Measurements from ENCODE around the gene ENG.

ENG gene

DNA sequence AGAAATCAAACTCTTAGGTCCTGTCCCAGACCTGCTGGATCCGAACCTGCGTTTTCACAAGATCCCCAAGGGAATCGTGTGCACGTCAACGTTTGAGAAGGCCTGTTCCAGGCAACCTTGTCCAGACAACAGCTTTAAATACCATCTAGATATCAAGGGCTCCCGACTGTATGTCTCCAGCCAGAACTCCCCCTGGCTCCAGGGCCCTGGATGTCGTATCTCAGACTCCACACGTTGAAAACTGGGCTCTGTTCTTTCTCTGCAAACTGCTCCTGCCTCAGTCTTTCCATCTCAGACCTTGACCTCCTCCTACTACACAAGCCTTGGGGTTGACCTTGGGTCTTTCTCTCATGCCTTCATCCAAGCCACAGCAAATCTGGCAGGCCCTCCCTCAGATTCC is 5.8 kb upstream of the ENG start:
- H3K4me1 ChIP-seq (ENCODE audit: insufficient read depth, poor library complexity, severe bottlenecking) = no peaks in the 10 kb centered on the region
- no peak for ATAC-seq (ENCODE audit: low read depth)
- no peak for DNase-seq (ENCODE audit: low spot score)

GRCh38 chr9:127858041-127858512 is 3.6 kb upstream of the ENG start:
- Histone ChIP-seq H3K4me1 (ENCODE audit: insufficient read depth, poor library complexity, severe bottlenecking) (no peaks in the 10 kb centered on the region), H3K27me3 (ENCODE audit: insufficient read depth, poor library complexity, severe bottlenecking) (no peaks in the 10 kb centered on the region), H3K9me3 (ENCODE audit: severe bottlenecking) (no peaks in the 10 kb centered on the region), H3K36me3 (ENCODE audit: low read depth) (no peaks in the 10 kb centered on the region), H3K27ac (ENCODE audit: poor library complexity, severe bottlenecking) (no peak overlapping the region), H3K4me3 (ENCODE audit: severe bottlenecking) (no peak overlapping the region)
- no peak for TF ChIP-seq CTCF (IDR thresholded peaks at IDR 0.05; ENCODE audit: poor library complexity, severe bottlenecking)
- ATAC-seq (ENCODE audit: low read depth) (no peak), DNase-seq (ENCODE audit: low spot score) (no peak)

More for the DNA sequence above, 5.8 kb upstream of the ENG start:
- H3K36me3 ChIP-seq (ENCODE audit: low read depth) = no peaks in the 10 kb centered on the region
- H3K27me3 ChIP-seq (ENCODE audit: insufficient read depth, poor library complexity, severe bottlenecking) = no peaks in the 10 kb centered on the region
- no peak for TF ChIP-seq CTCF (IDR thresholded peaks at IDR 0.05; ENCODE audit: poor library complexity, severe bottlenecking)
- H3K27ac ChIP-seq (ENCODE audit: poor library complexity, severe bottlenecking) = no peak overlapping the region
- no peaks in the 10 kb centered on the region for H3K9me3 ChIP-seq (ENCODE audit: severe bottlenecking)
- no peak overlapping the region for H3K4me3 ChIP-seq (ENCODE audit: severe bottlenecking)

- no peak overlapping the region for H3K27ac ChIP-seq (ENCODE audit: poor library complexity, severe bottlenecking)
- H3K4me1 ChIP-seq (ENCODE audit: insufficient read depth, poor library complexity, severe bottlenecking) = no peaks in the 10 kb centered on the region
- H3K27me3 ChIP-seq (ENCODE audit: insufficient read depth, poor library complexity, severe bottlenecking) = no peaks in the 10 kb centered on the region
- no peaks in the 10 kb centered on the region for H3K36me3 ChIP-seq (ENCODE audit: low read depth)
- TF ChIP-seq CTCF (IDR thresholded peaks at IDR 0.05; ENCODE audit: poor library complexity, severe bottlenecking) = no peak
- H3K4me3 ChIP-seq (ENCODE audit: severe bottlenecking) = no peak overlapping the region
- ATAC-seq (ENCODE audit: low read depth) (no peak), DNase-seq (ENCODE audit: low spot score) (no peak)
- no peaks in the 10 kb centered on the region for H3K9me3 ChIP-seq (ENCODE audit: severe bottlenecking)
Measured at GRCh38 chr9:127857278-127857677, 2.8 kb upstream of the ENG start.

GRCh38 chr9:127856729-127857116 is 2.3 kb upstream of the ENG start:
- DNase-seq (ENCODE audit: low spot score) (no peak), ATAC-seq (ENCODE audit: low read depth) (no peak)
- no peak overlapping the region for H3K27ac ChIP-seq (ENCODE audit: poor library complexity, severe bottlenecking)
- no peaks in the 10 kb centered on the region for H3K36me3 ChIP-seq (ENCODE audit: low read depth)
- TF ChIP-seq CTCF (IDR thresholded peaks at IDR 0.05; ENCODE audit: poor library complexity, severe bottlenecking) = no peak
- no peaks in the 10 kb centered on the region for H3K27me3 ChIP-seq (ENCODE audit: insufficient read depth, poor library complexity, severe bottlenecking)
- H3K9me3 ChIP-seq (ENCODE audit: severe bottlenecking) = no peaks in the 10 kb centered on the region
- H3K4me3 ChIP-seq (ENCODE audit: severe bottlenecking) = no peak overlapping the region
- H3K4me1 ChIP-seq (ENCODE audit: insufficient read depth, poor library complexity, severe bottlenecking) = no peaks in the 10 kb centered on the region

DNA sequence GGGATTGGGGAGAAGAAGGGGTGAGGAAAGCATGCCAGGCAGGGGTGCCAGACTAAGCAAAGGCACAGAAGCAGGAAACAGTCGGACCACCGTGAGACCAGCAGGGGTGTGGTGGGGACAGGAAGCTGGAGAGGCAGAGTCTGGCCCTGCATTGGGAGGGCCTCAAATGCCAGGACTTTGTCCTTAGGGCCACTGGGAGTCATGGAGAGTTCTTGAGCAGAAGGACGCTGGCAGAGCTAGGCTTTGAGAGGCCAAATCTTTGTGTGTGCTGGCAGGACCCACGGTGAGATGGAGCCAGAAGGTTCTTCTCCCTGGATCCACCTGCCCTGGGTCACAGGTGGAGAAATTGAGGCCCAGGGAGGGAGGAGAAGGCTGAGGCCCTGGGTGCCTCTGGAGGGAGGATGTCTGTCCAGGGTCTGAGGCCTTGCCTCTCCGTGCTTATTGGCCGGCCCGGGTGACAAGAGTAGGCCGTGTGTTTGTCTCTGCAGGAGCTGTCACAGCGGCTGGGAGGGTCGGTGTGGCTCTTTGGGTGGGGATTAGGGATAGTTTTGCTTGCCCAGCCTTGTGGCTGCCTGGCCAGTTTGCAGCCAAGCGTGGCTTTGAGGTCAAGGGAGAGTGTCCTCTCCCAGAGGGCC is 1.8 kb upstream of the ENG start:
- Histone ChIP-seq H3K9me3 (ENCODE audit: severe bottlenecking) (no peaks in the 10 kb centered on the region), H3K27me3 (ENCODE audit: insufficient read depth, poor library complexity, severe bottlenecking) (no peaks in the 10 kb centered on the region), H3K27ac (ENCODE audit: poor library complexity, severe bottlenecking) (no peak overlapping the region), H3K4me3 (ENCODE audit: severe bottlenecking) (no peak overlapping the region), H3K36me3 (ENCODE audit: low read depth) (no peaks in the 10 kb centered on the region), H3K4me1 (ENCODE audit: insufficient read depth, poor library complexity, severe bottlenecking) (no peaks in the 10 kb centered on the region)
- ATAC-seq (ENCODE audit: low read depth) (no peak), DNase-seq (ENCODE audit: low spot score) (no peak)
- TF ChIP-seq CTCF (IDR thresholded peaks at IDR 0.05; ENCODE audit: poor library complexity, severe bottlenecking) = no peak
